Esophagus muscularis mucosa (tissue), 4 donors: Measurements from ENCODE around the gene DHRS7C.

Source experiments
- CTCF ChIP-seq, 3 experiments: fragments of 200-600 bp in 2 of 3; fragments of 450-650 bp in 1 of 3; sonication (generic) in 2 of 3; IDR thresholded peaks; one replicate each; pipeline ENCODE4 v1.5.1; 2017 to 2019; ENCODE audit warnings: antibody characterized with exemption in 3 of 3, mild to moderate bottlenecking in 2 of 3, moderate library complexity in 1 of 3
- EP300 ChIP-seq: sonication (generic); formaldehyde crosslinking; IDR thresholded peaks from one replicate; pipeline ENCODE4 v1.6.1; 2017; ENCODE audit warnings: antibody characterized with exemption
- POLR2A ChIP-seq: fragments of 450-650 bp; IDR thresholded peaks from one replicate; pipeline ENCODE4 v1.6.1; 2017; ENCODE audit warnings: antibody characterized with exemption, moderate library complexity, mild to moderate bottlenecking, low read depth

- TF ChIP-seq CTCF (IDR thresholded peaks at IDR 0.05) (no peak), POLR2A (no peak), EP300 (no peak)
Measured at GRCh38 chr17:9792181-9792840, 919 bp upstream of the DHRS7C start.
